Stomach (tissue), 4 donors: ENCODE data around the gene NTM.

Source experiments
- POLR2A ChIP-seq, 4 donors: fragments of 450-650 bp; IDR thresholded peaks; one replicate each; pipeline ENCODE4 v1.6.1; 2016; ENCODE audit warnings: antibody characterized with exemption in 4 of 4, control low read depth in 2 of 4, mild to moderate bottlenecking in 1 of 4, moderate library complexity in 1 of 4
- POLR2AphosphoS5 ChIP-seq, 3 donors: sonication (generic); formaldehyde crosslinking; IDR thresholded peaks; one replicate each; pipeline ENCODE4 v1.6.1; 2016; ENCODE audit warnings: antibody characterized with exemption in 3 of 3
- TF ChIP-seq, protein P1 (sequence below), 7 experiments: fragments of 450-650 bp in 4 of 7; fragments of 200-600 bp in 3 of 7; sonication (generic) in 3 of 7; IDR thresholded peaks; one replicate each; pipeline ENCODE4 v1.5.1; 2016 to 2019; ENCODE audit warnings: antibody characterized with exemption in 7 of 7, control low read depth in 2 of 7, mild to moderate bottlenecking in 1 of 7

DNA sequence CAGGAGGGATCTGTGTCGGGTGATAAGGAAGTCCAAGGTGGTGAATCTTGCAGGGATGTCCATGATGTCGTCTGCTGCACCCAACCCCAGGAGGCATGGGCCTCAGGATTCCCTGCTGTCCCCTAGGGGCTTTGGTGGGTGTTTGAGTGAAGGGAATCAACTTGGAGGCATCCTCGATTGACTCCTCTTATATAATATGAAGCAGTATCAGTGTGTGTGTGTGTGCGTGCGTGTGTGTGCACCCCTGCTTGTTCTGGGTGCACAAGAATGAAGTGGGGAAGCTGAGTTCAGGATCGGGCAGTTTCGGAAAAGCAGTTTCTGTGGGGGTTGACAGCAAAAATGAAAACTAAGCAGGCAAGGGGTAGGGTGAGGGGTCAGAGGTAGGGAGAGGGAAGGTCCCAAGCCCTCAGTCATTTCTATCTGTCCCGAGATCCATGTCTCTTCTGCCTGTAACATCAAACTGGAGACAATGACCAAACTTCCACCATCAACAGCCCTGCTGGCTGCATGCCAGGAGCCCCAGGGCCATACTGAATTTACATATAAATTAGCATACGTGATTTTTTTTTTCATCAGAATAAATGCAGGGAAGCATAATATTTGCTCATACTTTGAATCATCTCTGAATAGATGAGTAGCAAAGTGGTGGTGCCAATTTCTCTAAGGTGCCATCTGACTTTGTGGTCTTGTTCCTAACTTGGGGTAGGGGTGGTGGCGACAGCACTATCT lies 2.0 kb downstream of the NTM start:
- no peak for TF ChIP-seq POLR2A (IDR thresholded peaks at IDR 0.05)
- TF ChIP-seq, protein P1, sequence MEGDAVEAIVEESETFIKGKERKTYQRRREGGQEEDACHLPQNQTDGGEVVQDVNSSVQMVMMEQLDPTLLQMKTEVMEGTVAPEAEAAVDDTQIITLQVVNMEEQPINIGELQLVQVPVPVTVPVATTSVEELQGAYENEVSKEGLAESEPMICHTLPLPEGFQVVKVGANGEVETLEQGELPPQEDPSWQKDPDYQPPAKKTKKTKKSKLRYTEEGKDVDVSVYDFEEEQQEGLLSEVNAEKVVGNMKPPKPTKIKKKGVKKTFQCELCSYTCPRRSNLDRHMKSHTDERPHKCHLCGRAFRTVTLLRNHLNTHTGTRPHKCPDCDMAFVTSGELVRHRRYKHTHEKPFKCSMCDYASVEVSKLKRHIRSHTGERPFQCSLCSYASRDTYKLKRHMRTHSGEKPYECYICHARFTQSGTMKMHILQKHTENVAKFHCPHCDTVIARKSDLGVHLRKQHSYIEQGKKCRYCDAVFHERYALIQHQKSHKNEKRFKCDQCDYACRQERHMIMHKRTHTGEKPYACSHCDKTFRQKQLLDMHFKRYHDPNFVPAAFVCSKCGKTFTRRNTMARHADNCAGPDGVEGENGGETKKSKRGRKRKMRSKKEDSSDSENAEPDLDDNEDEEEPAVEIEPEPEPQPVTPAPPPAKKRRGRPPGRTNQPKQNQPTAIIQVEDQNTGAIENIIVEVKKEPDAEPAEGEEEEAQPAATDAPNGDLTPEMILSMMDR (IDR thresholded peaks at IDR 0.05): no peak
- TF ChIP-seq POLR2AphosphoS5 (IDR thresholded peaks at IDR 0.05): no peak
